GM18526 (cell line): ENCODE results near the gene SEMA7A.

Experiments
- POLR2A ChIP-seq: IDR thresholded peaks from 3 replicates; pipeline ENCODE4 v1.6.1; 2011; ENCODE audit not compliant: insufficient read length; ENCODE audit errors: extremely low read depth

Gene SEMA7A

GRCh38 chr15:74438206-74438605, 4.4 kb upstream of the SEMA7A start:
- no peak for TF ChIP-seq POLR2A

GRCh38 chr15:74434263-74435136, 742 bp upstream of the SEMA7A start:
- TF ChIP-seq POLR2A = no peak

- TF ChIP-seq POLR2A = no peak
Measured at GRCh38 chr15:74432968-74433591, 678 bp downstream of the SEMA7A start.

- peak; percentile 4 for TF ChIP-seq POLR2A
Measured at GRCh38 chr15:74432271-74432967, 1.3 kb downstream of the SEMA7A start.

- no peak for TF ChIP-seq POLR2A
Measured at GRCh38 chr15:74431645-74432044, 2.1 kb downstream of the SEMA7A start.

- no peak for TF ChIP-seq POLR2A
Measured at GRCh38 chr15:74431116-74431515, 2.6 kb downstream of the SEMA7A start.

GRCh38 chr15:74430510-74430951, 3.2 kb downstream of the SEMA7A start:
- no peak for TF ChIP-seq POLR2A

- no peak for TF ChIP-seq POLR2A
Measured at GRCh38 chr15:74429781-74430400, 3.9 kb downstream of the SEMA7A start.

GRCh38 chr15:74428970-74429780, 4.6 kb downstream of the SEMA7A start:
- TF ChIP-seq POLR2A = no peak

- TF ChIP-seq POLR2A = no peak
Measured at GRCh38 chr15:74428442-74428787, 5.3 kb downstream of the SEMA7A start.

GRCh38 chr15:74427607-74428441, 5.9 kb downstream of the SEMA7A start:
- peak; percentile 3 for TF ChIP-seq POLR2A

- peak; percentile 22 for TF ChIP-seq POLR2A
Measured at GRCh38 chr15:74426404-74427281, 7.1 kb downstream of the SEMA7A start.

- TF ChIP-seq POLR2A = no peak
Measured at GRCh38 chr15:74425630-74426029, 8.1 kb downstream of the SEMA7A start.
